Measurements from ENCODE around the gene MYOM3. TPM values are rescaled to one million over a fixed set of nuclear protein-coding genes. Genes with fewer than 3 reads are reported as not detected.

MYOM3 gene
- total RNA-seq, 1 donor from 2014 or later = not detected

GRCh38 chr1:24022581-24023361 lies 89.2 kb downstream of the MYOM3 start:
- Mint-ChIP-seq H3K9me3 (no peaks in the 10 kb centered on the region), H3K27ac (ENCODE audit: unreplicated experiment) (no peak overlapping the region), H3K4me1 (peaks cover 19% of the 10 kb centered on the region), H3K4me3 (no peak overlapping the region), H3K36me3 (ENCODE audit: low read depth) (no peaks in the 10 kb centered on the region), H3K27me3 (ENCODE audit: low read depth) (no peaks in the 10 kb centered on the region)
- no peak for TF ChIP-seq CTCF (conservative IDR thresholded peaks at IDR 0.05)
- DNase-seq (ENCODE audit: low read depth, low spot score) = no peak

- H3K27ac Mint-ChIP-seq (ENCODE audit: unreplicated experiment) = no peak overlapping the region
- H3K36me3 Mint-ChIP-seq (ENCODE audit: low read depth) = no peaks in the 10 kb centered on the region
- H3K27me3 Mint-ChIP-seq (ENCODE audit: low read depth) = no peaks in the 10 kb centered on the region
- TF ChIP-seq CTCF (conservative IDR thresholded peaks at IDR 0.05) = no peak
- H3K4me1 Mint-ChIP-seq = peaks cover 19% of the 10 kb centered on the region
- no peak for DNase-seq (ENCODE audit: low read depth, low spot score)
- no peak overlapping the region for H3K4me3 Mint-ChIP-seq
- H3K9me3 Mint-ChIP-seq = no peaks in the 10 kb centered on the region
Measured at GRCh38 chr1:24021403-24022266, 90.3 kb downstream of the MYOM3 start.

GRCh38 chr1:24020470-24020869 lies 91.5 kb downstream of the MYOM3 start:
- no peaks in the 10 kb centered on the region for H3K27me3 Mint-ChIP-seq (ENCODE audit: low read depth)
- H3K4me1 Mint-ChIP-seq = peaks cover 19% of the 10 kb centered on the region
- H3K9me3 Mint-ChIP-seq = no peaks in the 10 kb centered on the region
- DNase-seq (ENCODE audit: low read depth, low spot score) = no peak
- H3K27ac Mint-ChIP-seq (ENCODE audit: unreplicated experiment) = peak overlapping the region; percentile 67
- no peaks in the 10 kb centered on the region for H3K36me3 Mint-ChIP-seq (ENCODE audit: low read depth)
- H3K4me3 Mint-ChIP-seq = no peak overlapping the region
- no peak for TF ChIP-seq CTCF (conservative IDR thresholded peaks at IDR 0.05)

GRCh38 chr1:24020025-24020424 lies 91.9 kb downstream of the MYOM3 start:
- TF ChIP-seq CTCF (conservative IDR thresholded peaks at IDR 0.05) = no peak
- no peak overlapping the region for H3K4me3 Mint-ChIP-seq
- H3K36me3 Mint-ChIP-seq (ENCODE audit: low read depth) = no peaks in the 10 kb centered on the region
- no peaks in the 10 kb centered on the region for H3K9me3 Mint-ChIP-seq
- DNase-seq (ENCODE audit: low read depth, low spot score) = no peak
- no peaks in the 10 kb centered on the region for H3K27me3 Mint-ChIP-seq (ENCODE audit: low read depth)
- H3K4me1 Mint-ChIP-seq = peaks cover 19% of the 10 kb centered on the region
- H3K27ac Mint-ChIP-seq (ENCODE audit: unreplicated experiment) = no peak overlapping the region

- DNase-seq (ENCODE audit: low read depth, low spot score) = no peak
- no peak for TF ChIP-seq CTCF (conservative IDR thresholded peaks at IDR 0.05)
- H3K4me3 Mint-ChIP-seq = no peak overlapping the region
Measured at GRCh38 chr1:24018611-24019580, 93.0 kb downstream of the MYOM3 start.

More at GRCh38 chr1:24018611-24019580, 93.0 kb downstream of the MYOM3 start:
- Mint-ChIP-seq H3K9me3 (no peaks in the 10 kb centered on the region), H3K4me1 (peaks cover 19% of the 10 kb centered on the region), H3K27ac (ENCODE audit: unreplicated experiment) (peak overlapping the region; percentile 5), H3K36me3 (ENCODE audit: low read depth) (no peaks in the 10 kb centered on the region), H3K27me3 (ENCODE audit: low read depth) (no peaks in the 10 kb centered on the region)

All from neural crest cell (in vitro differentiated cells).